ENCODE measurements around the gene AFAP1L2. TPM values are rescaled to one million over a fixed set of nuclear protein-coding genes. Genes with fewer than 3 reads are reported as not detected.

The AFAP1L2 gene
- polyA plus RNA-seq, 1 donor from 2014 or later = 3.0 TPM

DNA sequence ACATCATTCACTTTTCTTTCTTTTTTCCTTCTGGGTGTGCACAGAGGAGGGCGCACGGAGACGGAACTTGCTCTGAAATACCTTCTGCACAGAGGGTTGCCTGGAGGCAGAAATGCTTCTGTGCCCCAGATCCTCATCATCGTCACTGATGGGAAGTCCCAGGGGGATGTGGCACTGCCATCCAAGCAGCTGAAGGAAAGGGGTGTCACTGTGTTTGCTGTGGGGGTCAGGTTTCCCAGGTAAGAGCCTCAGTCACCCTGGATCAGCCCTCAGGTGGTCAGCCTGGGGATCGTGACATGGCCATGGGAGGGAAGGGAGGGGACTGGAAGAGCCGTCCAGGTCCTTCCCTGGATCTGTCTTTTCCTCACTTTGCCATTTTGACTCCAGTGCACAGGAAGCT lies 131.6 kb downstream of the AFAP1L2 start:
- Mint-ChIP-seq H3K27ac (no peak overlapping the region), H3K9me3 (no peaks in the 10 kb centered on the region), H3K27me3 (peaks cover 11% of the 10 kb centered on the region), H3K36me3 (no peaks in the 10 kb centered on the region), H3K4me1 (peaks cover 0 to 2% (median 0%) of the 10 kb centered on the region in 3 donors), H3K4me3 (no peak overlapping the region)

DNA sequence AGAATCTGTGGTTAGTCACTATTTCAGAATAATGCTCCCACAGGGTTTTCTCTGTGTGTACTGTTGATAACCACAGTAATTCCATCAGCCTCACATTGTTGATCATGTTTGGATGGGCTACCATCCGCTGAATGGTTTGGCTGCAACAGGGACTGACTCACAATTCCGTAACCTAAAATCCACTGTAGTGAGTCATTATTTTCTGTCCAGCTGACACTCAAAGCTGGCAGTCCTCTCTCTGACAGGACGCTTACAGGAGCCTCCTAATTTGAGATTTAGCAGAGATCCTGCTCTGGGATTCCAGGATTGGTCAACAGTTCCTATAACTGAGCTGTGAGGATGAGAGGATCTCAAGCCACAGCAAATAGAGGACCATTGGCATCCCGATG lies 132.5 kb downstream of the AFAP1L2 start:
- no peaks in the 10 kb centered on the region for H3K9me3 Mint-ChIP-seq
- H3K36me3 Mint-ChIP-seq = no peaks in the 10 kb centered on the region
- H3K27me3 Mint-ChIP-seq = peaks cover 10% of the 10 kb centered on the region
- no peaks in the 10 kb centered on the region for H3K4me1 Mint-ChIP-seq
- no peak overlapping the region for H3K4me3 Mint-ChIP-seq
- H3K27ac Mint-ChIP-seq = no peak overlapping the region

DNA sequence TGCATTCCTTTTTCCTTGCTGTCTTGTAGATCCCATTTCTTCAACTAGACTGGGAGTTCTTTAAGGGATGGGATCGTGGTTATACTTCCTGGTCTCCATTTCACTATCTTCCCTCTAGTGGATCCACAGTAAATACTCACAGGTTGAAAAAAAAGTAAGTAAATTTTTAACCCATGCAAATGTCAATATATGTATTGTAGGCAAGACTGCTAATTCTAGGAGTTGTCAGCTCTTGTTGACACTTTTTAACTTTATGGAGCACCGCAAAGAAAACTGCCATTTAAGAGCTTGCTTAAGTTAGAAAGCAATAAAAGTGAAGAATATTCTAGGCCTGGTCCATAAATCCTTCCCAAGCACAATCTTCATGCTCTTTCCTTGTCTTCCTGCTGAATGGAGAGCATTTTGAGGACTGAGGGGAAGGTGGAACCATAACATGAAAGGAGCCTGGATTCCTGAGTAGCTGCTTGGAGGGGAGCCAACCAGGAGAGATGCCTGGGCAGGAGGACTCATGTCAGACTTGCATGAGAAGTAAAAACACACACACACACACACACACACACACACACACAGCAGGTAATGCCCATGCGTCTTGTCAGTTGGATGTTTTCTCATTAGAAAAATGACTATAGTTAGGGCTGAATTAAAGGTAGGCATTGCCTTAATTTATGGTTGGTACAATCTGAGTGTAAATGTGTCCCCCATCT lies 133.1 kb downstream of the AFAP1L2 start:
- Mint-ChIP-seq H3K36me3 (no peaks in the 10 kb centered on the region), H3K27ac (no peak overlapping the region), H3K9me3 (no peaks in the 10 kb centered on the region), H3K4me3 (no peak overlapping the region), H3K4me1 (no peaks in the 10 kb centered on the region), H3K27me3 (peaks cover 10% of the 10 kb centered on the region)

DNA sequence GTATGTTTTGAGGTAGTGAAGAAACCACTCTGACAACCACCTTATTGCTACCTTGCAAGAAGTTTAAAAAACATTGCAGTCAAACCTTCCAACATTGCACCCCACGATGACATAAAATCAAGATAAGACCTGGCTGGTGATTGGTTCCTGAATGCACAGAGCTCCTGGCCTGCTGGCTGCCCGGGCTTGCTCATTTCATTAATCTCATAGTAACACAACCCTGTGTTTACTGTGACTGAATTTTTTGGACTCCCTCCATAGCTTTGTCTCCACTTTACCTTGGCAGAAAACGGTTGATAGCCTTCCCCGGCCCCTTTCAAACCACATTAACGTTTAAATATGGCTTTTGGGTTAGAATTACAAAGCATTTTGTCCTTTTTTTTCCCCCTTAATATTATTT lies 137.8 kb downstream of the AFAP1L2 start:
- peaks cover 10% of the 10 kb centered on the region for H3K27me3 Mint-ChIP-seq
- H3K4me3 Mint-ChIP-seq = no peak overlapping the region

DNA sequence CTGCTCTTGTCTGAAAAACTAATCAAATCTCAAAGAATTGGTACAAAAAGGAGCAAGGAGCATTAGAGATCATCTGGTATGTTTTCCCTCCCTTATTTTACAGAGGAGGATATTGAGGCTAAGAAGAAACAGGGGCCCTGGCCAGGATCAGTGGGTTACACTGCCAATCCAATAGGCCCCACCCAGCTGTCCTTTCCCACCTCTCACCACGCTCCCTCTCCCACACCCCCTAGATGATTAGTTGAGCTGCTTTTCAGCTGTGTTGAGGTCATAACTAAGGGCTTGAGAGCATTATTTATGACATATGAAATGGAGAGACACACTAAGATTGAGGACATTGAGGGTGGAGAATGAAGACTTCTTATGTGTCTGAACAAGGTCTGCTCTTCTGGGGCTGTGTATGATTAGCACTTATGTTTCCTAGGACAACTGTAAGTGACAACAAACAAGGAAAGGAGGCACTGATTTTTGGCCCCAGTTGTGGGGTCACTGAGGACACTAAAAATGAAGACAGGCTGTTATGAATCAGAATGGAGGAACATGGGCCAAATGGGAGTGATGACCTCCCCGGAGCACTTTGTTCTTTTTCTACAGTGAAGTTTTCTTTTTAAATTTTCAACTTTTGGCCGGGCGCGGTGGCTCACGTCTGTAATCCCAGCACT lies 138.8 kb downstream of the AFAP1L2 start:
- no peak overlapping the region for H3K4me3 Mint-ChIP-seq
- H3K9me3 Mint-ChIP-seq = peaks cover 0 to 2% (median 0%) of the 10 kb centered on the region in 3 donors
- no peaks in the 10 kb centered on the region for H3K4me1 Mint-ChIP-seq
- no peak overlapping the region for H3K27ac Mint-ChIP-seq
- no peaks in the 10 kb centered on the region for H3K36me3 Mint-ChIP-seq
- peaks cover 8% of the 10 kb centered on the region for H3K27me3 Mint-ChIP-seq

More for the DNA sequence above, 137.8 kb downstream of the AFAP1L2 start:
- H3K4me1 Mint-ChIP-seq = no peaks in the 10 kb centered on the region
- H3K9me3 Mint-ChIP-seq = peaks cover 0 to 2% (median 0%) of the 10 kb centered on the region in 3 donors
- H3K36me3 Mint-ChIP-seq = no peaks in the 10 kb centered on the region
- H3K27ac Mint-ChIP-seq = peak overlapping the region in 1 of 3 donors; percentile 7

DNA sequence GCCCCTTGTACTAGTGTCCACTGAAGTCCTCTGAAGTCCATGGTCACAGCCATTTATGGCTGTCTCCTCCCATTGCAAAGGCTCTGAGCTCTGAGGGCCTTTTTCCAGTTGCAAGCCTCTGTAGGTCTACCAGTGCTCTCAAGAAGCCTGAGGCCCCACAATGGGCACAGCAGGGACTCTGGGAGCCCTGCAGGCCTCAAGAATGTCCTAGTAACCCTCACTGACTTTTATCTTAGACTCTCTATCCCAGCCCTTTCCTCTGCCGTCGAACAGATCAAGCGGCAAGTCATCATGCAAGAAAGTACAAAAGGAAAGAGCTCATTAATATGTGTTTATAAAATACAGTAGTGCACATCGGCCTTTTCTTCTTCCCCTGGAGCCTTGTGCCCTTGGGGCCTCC lies 141.8 kb downstream of the AFAP1L2 start:
- Mint-ChIP-seq H3K4me3 (no peak overlapping the region), H3K9me3 (peaks cover 0 to 2% (median 0%) of the 10 kb centered on the region in 3 donors), H3K27ac (no peak overlapping the region), H3K4me1 (peaks cover 0 to 7% (median 2%) of the 10 kb centered on the region in 3 donors), H3K27me3 (peaks cover 4% of the 10 kb centered on the region), H3K36me3 (no peaks in the 10 kb centered on the region)

DNA sequence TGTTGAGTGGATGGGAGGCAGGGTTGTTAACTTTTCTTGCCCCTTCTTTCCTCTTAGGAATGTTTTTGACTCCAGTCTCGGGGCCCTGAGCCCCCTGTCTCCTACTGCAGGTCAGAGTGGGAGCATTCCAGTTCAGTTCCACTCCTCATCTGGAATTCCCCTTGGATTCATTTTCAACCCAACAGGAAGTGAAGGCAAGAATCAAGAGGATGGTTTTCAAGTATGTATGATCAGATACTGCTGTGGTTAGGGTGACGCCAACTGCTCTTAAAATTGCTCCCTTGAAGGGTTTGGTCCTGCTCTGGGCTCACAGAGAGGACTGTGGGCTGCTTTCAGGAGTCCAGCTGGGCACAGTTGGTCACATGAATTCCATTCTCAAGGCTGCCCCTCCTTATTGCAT lies 143.2 kb downstream of the AFAP1L2 start:
- H3K27ac Mint-ChIP-seq = no peak overlapping the region
- peaks cover 4% of the 10 kb centered on the region for H3K27me3 Mint-ChIP-seq
- no peaks in the 10 kb centered on the region for H3K36me3 Mint-ChIP-seq
- H3K4me3 Mint-ChIP-seq = no peak overlapping the region
- peaks cover 0 to 7% (median 2%) of the 10 kb centered on the region in 3 donors for H3K4me1 Mint-ChIP-seq
- H3K9me3 Mint-ChIP-seq = peaks cover 0 to 2% (median 0%) of the 10 kb centered on the region in 3 donors

DNA sequence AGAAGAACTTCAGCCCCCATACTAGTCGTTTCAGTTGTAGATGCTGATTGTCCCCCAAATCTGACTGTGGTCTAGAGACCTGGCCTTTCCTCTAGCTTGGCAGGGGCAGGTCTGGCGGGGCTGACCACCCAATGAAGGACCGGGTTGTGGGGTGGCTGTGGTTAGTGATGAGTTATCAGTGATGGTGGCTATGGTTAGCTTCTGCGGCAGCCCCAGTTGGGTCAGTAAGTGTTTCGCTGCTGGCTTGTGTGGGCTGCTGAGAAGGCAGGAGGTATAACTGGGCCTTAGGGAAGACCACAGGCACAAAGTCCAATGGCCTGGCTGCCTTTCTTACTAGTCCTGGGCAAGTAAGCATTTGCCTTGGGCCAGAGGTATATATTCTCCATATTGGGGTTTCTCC lies 143.9 kb downstream of the AFAP1L2 start:
- H3K4me1 Mint-ChIP-seq = peaks cover 0 to 7% (median 2%) of the 10 kb centered on the region in 3 donors
- H3K9me3 Mint-ChIP-seq = peaks cover 0 to 2% (median 0%) of the 10 kb centered on the region in 3 donors
- H3K36me3 Mint-ChIP-seq = no peaks in the 10 kb centered on the region
- no peak overlapping the region for H3K27ac Mint-ChIP-seq
- H3K27me3 Mint-ChIP-seq = peaks cover 4% of the 10 kb centered on the region
- no peak overlapping the region for H3K4me3 Mint-ChIP-seq

DNA sequence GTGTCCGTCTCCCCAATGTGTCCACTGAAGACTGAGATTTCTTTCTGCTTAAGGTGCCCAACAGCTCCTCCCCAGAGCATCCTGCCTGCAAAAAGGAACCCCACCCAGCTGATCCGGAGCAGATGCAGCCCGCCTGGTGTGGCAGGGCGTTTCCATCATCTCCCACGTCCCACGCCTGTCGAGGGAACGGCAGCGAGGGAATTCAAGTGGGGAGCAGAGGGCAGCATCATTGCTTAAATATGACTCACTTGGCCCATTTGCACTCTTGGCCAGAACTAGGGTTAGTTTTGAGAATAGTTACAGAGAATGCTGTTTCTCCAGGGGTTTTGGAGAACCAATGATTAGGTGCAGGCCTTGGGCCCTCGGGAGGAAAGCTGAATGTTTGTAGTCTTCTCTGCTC lies 144.5 kb downstream of the AFAP1L2 start:
- Mint-ChIP-seq H3K4me1 (peaks cover 0 to 7% (median 2%) of the 10 kb centered on the region in 3 donors), H3K9me3 (peaks cover 0 to 2% (median 0%) of the 10 kb centered on the region in 3 donors), H3K4me3 (no peak overlapping the region), H3K27me3 (peaks cover 1% of the 10 kb centered on the region), H3K36me3 (no peaks in the 10 kb centered on the region), H3K27ac (no peak overlapping the region)

DNA sequence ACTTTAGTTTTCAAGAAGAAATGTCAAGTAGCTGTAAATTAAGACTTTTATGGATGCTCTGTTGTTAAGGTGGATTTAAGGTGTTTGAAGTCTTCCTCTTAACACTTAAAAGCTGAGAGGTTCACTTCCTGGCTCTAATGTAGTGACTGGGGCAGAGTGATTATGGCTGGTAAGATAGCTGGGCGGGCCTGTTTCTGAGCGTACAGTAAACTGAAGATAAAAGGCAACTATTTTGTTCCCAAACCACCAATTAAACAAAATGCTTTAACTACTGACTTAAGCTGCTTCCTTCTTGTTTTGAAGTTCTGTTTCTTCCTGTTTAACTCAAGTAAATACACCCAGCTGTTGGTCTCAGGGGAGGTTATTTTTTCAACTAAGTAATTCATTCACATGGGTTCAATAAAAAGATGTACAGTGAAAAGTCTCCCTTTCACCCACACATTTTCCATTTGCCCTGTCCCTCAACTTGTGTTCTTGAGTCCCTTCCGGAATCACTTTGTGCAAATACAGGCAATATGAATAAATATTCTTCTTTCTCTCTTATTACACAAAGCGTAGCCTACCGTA lies 145.9 kb downstream of the AFAP1L2 start:
- Mint-ChIP-seq H3K4me3 (no peak overlapping the region), H3K4me1 (peaks cover 0 to 8% (median 2%) of the 10 kb centered on the region in 3 donors)

DNA sequence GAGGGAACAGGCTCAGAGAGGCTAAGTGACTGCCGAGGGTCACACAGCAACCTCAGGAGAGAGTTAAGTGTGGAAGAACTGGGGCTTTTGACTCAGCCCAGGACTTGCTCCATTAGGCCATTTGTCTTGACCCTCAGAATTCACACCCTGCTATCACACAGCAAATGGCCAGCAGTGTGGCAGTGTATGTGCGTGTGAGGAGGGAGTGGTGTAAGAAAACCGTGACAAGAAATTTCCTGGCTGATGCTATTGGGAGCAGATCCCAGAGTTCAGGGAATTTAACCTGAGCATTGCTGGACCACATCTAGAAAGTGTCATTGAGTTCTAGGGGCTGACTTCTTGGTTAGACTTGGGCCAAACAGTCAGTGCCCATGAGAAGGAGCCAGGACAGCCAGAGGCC lies 146.8 kb downstream of the AFAP1L2 start:
- H3K9me3 Mint-ChIP-seq = no peaks in the 10 kb centered on the region
- H3K4me1 Mint-ChIP-seq = peaks cover 0 to 8% (median 2%) of the 10 kb centered on the region in 3 donors
- peaks cover 3% of the 10 kb centered on the region for H3K27me3 Mint-ChIP-seq
- H3K4me3 Mint-ChIP-seq = no peak overlapping the region
- no peaks in the 10 kb centered on the region for H3K36me3 Mint-ChIP-seq
- peak overlapping the region in 1 of 3 donors; percentile 9 for H3K27ac Mint-ChIP-seq

More for the DNA sequence above, 145.9 kb downstream of the AFAP1L2 start:
- Mint-ChIP-seq H3K27me3 (peaks cover 3% of the 10 kb centered on the region), H3K9me3 (no peaks in the 10 kb centered on the region), H3K27ac (no peak overlapping the region), H3K36me3 (no peaks in the 10 kb centered on the region)

DNA sequence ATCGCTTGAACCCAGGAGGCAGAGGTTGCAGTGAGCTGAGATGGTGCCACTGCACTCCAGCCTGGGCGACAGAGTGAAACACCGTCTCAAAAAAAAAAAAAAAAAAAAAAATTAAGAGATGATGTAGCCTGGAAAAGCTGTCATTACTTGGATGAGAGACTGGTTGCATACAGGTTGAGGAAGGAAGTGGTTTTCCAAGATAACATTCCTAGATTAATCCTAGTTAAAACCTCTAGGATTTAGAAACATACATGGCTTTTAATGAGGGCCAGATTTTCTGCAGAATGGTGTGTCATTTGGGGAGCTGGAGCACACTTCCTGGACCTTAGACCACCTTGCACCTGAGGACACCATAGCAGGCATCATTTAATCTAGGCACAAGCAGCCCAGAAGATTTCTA lies 147.5 kb downstream of the AFAP1L2 start:
- H3K27me3 Mint-ChIP-seq = peaks cover 3% of the 10 kb centered on the region
- H3K4me1 Mint-ChIP-seq = peaks cover 0 to 8% (median 2%) of the 10 kb centered on the region in 3 donors
- H3K4me3 Mint-ChIP-seq = no peak overlapping the region
- no peaks in the 10 kb centered on the region for H3K36me3 Mint-ChIP-seq
- H3K9me3 Mint-ChIP-seq = no peaks in the 10 kb centered on the region
- no peak overlapping the region for H3K27ac Mint-ChIP-seq

DNA sequence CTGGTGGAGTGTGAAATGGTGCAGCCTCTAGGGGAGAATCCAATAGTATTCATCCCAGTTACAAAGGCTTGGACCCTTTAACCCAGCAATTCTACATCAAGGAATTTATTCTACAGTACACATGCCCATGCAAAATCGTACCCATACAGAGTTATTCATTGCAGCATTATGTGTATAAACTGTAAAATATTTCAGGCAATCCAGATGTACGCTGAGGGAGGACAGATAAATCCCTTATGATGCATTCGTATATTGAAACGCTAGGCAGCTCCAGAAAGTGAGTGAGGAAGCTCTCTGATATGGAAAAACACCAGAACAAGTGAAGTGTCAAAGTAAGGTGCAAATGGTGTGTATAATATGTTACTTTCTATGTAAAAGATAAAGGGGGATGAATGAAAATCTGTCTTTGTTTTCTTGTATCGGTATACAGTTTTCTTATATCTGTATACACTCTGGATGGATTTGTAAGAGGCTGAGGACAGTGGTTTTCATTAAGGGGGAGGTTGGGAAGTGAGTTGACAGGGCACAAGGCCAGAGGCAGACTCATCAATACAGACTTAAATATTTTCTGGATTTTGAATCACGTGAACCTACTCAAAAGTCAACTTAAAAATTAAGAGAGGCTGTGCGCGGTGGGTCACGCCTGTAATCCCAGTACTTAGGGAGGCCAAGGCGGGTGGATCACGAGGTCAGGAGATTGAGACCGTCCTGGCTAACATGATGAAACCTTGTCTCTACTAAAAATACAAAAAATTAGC lies 148.1 kb downstream of the AFAP1L2 start:
- Mint-ChIP-seq H3K9me3 (no peaks in the 10 kb centered on the region), H3K27me3 (peaks cover 3% of the 10 kb centered on the region), H3K4me3 (no peak overlapping the region), H3K36me3 (no peaks in the 10 kb centered on the region), H3K27ac (no peak overlapping the region), H3K4me1 (peaks cover 0 to 8% (median 2%) of the 10 kb centered on the region in 3 donors)

DNA sequence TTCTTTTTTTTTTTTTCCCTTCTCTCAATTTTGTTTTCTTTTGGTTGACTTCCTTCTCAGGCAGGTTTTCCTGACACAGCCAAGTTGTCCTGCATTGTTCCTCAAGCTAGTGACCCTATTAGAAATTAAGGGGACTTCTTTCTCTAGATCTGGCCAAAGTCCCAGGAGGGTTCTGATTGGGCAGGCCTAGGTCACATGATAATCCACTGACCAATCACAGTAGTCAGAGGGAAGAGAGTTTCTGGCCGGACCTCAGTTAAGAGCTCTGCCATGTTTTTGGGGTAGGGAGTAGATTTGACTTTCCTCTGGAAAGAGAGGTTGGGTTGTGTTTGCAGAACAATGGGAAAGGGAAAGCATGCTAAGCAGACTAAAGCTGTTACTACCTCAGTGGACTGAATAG lies 149.1 kb downstream of the AFAP1L2 start:
- no peaks in the 10 kb centered on the region for H3K9me3 Mint-ChIP-seq
- H3K27me3 Mint-ChIP-seq = peaks cover 3% of the 10 kb centered on the region
- H3K4me3 Mint-ChIP-seq = no peak overlapping the region
- no peaks in the 10 kb centered on the region for H3K36me3 Mint-ChIP-seq
- H3K27ac Mint-ChIP-seq = no peak overlapping the region
- peaks cover 0 to 8% (median 2%) of the 10 kb centered on the region in 3 donors for H3K4me1 Mint-ChIP-seq

DNA sequence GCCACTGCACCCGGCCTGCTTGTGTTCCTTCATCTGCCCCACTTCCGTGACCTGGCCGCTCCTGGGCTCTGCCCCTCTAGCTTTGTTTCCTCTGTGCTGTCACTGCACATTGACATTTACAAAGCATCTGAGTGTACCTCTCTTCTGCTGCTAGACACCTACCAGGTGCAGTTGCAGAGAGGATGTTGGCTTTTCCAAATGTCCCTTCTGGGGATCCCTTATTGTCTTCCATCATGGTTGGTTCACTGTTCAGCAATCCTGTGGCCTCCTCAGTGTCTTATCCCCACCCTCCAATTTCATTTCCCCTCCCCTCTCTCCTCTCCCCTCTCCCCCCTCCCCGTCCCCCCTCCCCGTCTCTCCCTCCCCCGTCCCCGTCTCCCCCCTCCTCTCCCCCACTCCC lies 151.4 kb downstream of the AFAP1L2 start:
- Mint-ChIP-seq H3K36me3 (no peaks in the 10 kb centered on the region), H3K27ac (no peak overlapping the region), H3K27me3 (peaks cover 3% of the 10 kb centered on the region)

More for the DNA sequence above, 151.4 kb downstream of the AFAP1L2 start:
- Mint-ChIP-seq H3K9me3 (no peaks in the 10 kb centered on the region), H3K4me3 (no peak overlapping the region), H3K4me1 (peaks cover 0 to 4% (median 2%) of the 10 kb centered on the region in 3 donors)
